Progenitor cell of endocrine pancreas (in vitro differentiated cells): ENCODE measurements around the gene HPCAL1. TPM values are rescaled to one million over a fixed set of nuclear protein-coding genes. Genes with fewer than 3 reads are reported as not detected.

Experiments used
- DNase-seq: peaks from one replicate; pipeline ENCODE4 v3.0.0; 2021; ENCODE audit warnings: low spot score; ENCODE audit not compliant: unreplicated experiment
- H3K27ac Mint-ChIP-seq: 2 replicates; pipeline ENCODE4 v1.8.0; 2021; ENCODE audit warnings: mild to moderate bottlenecking, moderate library complexity, mixed read lengths
- H3K27me3 Mint-ChIP-seq: 2 replicates; pipeline ENCODE4 v1.8.0; 2021; ENCODE audit warnings: mixed read lengths
- H3K36me3 Mint-ChIP-seq: 2 replicates; pipeline ENCODE4 v1.8.0; 2022; ENCODE audit warnings: mixed read lengths; ENCODE audit not compliant: insufficient read depth
- H3K4me1 Mint-ChIP-seq: 2 replicates; pipeline ENCODE4 v1.8.0; 2021; ENCODE audit warnings: low read depth, mixed read lengths
- H3K4me3 Mint-ChIP-seq: 2 replicates; pipeline ENCODE4 v1.8.0; 2021; ENCODE audit warnings: low read depth, mild to moderate bottlenecking, moderate library complexity, mixed read lengths
- H3K9me3 Mint-ChIP-seq: 2 replicates; pipeline ENCODE4 v1.8.0; 2021; ENCODE audit warnings: low read depth, mixed read lengths
- total RNA-seq: library from RNA; stranded (reverse); gene quantifications from 2 replicates; pipeline ENCODE4 v1.2.1, GENCODE V29; 2021
- TF ChIP-seq, protein P1 (sequence below): fragments of 200-600 bp; sonication (generic); IDR thresholded peaks from one replicate; pipeline ENCODE4 v1.5.0; 2021; ENCODE audit warnings: antibody characterized with exemption, mild to moderate bottlenecking; ENCODE audit not compliant: unreplicated experiment

HPCAL1 gene
- total RNA-seq, 1 donor from 2014 or later, result 16.5 TPM

- H3K9me3 Mint-ChIP-seq, result no peaks in the 10 kb centered on the region
- peaks cover 28% of the 10 kb centered on the region for H3K27me3 Mint-ChIP-seq
- no peak for DNase-seq
- H3K4me1 Mint-ChIP-seq, result peaks cover 4% of the 10 kb centered on the region
- no peak overlapping the region for H3K4me3 Mint-ChIP-seq
- no peak overlapping the region for H3K27ac Mint-ChIP-seq
- no peaks in the 10 kb centered on the region for H3K36me3 Mint-ChIP-seq
- TF ChIP-seq, protein P1, sequence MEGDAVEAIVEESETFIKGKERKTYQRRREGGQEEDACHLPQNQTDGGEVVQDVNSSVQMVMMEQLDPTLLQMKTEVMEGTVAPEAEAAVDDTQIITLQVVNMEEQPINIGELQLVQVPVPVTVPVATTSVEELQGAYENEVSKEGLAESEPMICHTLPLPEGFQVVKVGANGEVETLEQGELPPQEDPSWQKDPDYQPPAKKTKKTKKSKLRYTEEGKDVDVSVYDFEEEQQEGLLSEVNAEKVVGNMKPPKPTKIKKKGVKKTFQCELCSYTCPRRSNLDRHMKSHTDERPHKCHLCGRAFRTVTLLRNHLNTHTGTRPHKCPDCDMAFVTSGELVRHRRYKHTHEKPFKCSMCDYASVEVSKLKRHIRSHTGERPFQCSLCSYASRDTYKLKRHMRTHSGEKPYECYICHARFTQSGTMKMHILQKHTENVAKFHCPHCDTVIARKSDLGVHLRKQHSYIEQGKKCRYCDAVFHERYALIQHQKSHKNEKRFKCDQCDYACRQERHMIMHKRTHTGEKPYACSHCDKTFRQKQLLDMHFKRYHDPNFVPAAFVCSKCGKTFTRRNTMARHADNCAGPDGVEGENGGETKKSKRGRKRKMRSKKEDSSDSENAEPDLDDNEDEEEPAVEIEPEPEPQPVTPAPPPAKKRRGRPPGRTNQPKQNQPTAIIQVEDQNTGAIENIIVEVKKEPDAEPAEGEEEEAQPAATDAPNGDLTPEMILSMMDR, result no peak
Measured at GRCh38 chr2:10274983-10275802, 27.5 kb upstream of the HPCAL1 start.

GRCh38 chr2:10276481-10277292 is 26.0 kb upstream of the HPCAL1 start:
- peaks cover 28% of the 10 kb centered on the region for H3K27me3 Mint-ChIP-seq
- TF ChIP-seq, protein P1, result no peak
- H3K4me1 Mint-ChIP-seq, result peaks cover 2% of the 10 kb centered on the region
- no peaks in the 10 kb centered on the region for H3K36me3 Mint-ChIP-seq
- DNase-seq, result no peak
- H3K27ac Mint-ChIP-seq, result no peak overlapping the region
- H3K4me3 Mint-ChIP-seq, result no peak overlapping the region
- H3K9me3 Mint-ChIP-seq, result no peaks in the 10 kb centered on the region

- TF ChIP-seq, protein P1, result no peak
Measured at GRCh38 chr2:10277293-10278028, 25.2 kb upstream of the HPCAL1 start.

DNA sequence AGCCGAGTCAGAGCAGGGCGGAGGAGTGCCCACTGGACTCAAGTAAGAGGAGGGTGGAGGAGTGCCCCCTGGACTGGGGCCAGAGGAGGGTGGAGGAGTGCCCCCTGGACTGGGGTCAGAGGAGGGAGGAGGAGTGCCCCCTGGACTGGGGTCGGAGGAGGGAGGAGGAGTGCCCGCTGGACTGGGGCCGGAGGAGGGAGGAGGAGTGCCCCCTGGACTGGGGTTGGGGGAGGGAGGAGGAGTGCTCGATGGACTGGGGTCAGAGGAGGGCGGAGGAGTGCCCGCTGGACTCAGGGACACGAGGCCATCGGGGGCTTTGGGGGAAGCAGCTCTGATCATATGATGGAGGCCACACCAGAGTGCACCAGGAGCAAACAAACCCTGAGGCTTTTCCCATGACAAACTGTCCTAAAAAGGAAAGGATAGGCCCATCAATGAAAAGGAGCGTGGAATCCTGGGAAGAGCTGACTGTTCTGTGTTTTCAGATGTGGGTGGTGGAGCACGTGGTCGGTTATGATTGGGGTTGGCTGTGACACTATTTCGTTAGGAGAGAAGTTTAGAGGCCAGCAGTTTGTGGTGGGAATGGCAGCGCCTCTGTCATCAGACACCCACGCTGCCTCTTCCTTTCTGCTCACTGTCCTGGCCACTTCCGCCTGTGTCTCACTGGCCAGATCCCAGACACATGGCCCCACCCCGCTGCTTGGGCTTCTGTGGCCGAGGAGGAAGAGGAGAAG is 24.5 kb upstream of the HPCAL1 start:
- no peak overlapping the region for H3K4me3 Mint-ChIP-seq
- TF ChIP-seq, protein P1, result no peak
- H3K4me1 Mint-ChIP-seq, result peaks cover 2% of the 10 kb centered on the region
- no peak for DNase-seq
- H3K27me3 Mint-ChIP-seq, result peaks cover 28% of the 10 kb centered on the region
- H3K36me3 Mint-ChIP-seq, result no peaks in the 10 kb centered on the region
- H3K27ac Mint-ChIP-seq, result no peak overlapping the region
- no peaks in the 10 kb centered on the region for H3K9me3 Mint-ChIP-seq

More at GRCh38 chr2:10277293-10278028, 25.2 kb upstream of the HPCAL1 start:
- Mint-ChIP-seq H3K4me3 (no peak overlapping the region), H3K9me3 (no peaks in the 10 kb centered on the region), H3K4me1 (peaks cover 2% of the 10 kb centered on the region), H3K36me3 (no peaks in the 10 kb centered on the region), H3K27ac (no peak overlapping the region), H3K27me3 (peaks cover 28% of the 10 kb centered on the region)
- no peak for DNase-seq
